Measurements from ENCODE around the gene ZNF846. TPM values are rescaled to one million over a fixed set of nuclear protein-coding genes. Genes with fewer than 3 reads are reported as not detected.
"Not testable (repeated sequence)": the region's sequence is repeated elsewhere in the genome, so short reads cannot be mapped to it uniquely, and the experiment has no call there.

The ZNF846 gene
- total RNA-seq, 2 donors from 2014 or later = 3.9 to 12.0 TPM

- Mint-ChIP-seq H3K27me3 (no peaks in the 10 kb centered on the region), H3K27ac (peak overlapping the region; percentile 86), H3K4me3 (peak overlapping the region; percentile 92)
These were observed 23.1 kb upstream of the ZNF846 start for GRCh38 chr19:9791552-9792205.

GRCh38 chr19:9791073-9791367, 22.5 kb upstream of the ZNF846 start:
- not testable (repeated sequence) for H3K4me1 Mint-ChIP-seq; H3K36me3 Mint-ChIP-seq (ENCODE audit: low read depth); H3K27me3 Mint-ChIP-seq; ATAC-seq; H3K9me3 ChIP-seq (ENCODE audit: control insufficient read depth, low read length, poor library complexity, severe bottlenecking); DNase-seq
- H3K27ac Mint-ChIP-seq = peak overlapping the region; percentile 86
- H3K4me3 Mint-ChIP-seq = peak overlapping the region; percentile 92

More at GRCh38 chr19:9791552-9792205, 23.1 kb upstream of the ZNF846 start:
- ATAC-seq (peak; percentile 60), DNase-seq (peak; percentile 85 to 95 (median 93))
- no peaks in the 10 kb centered on the region for H3K9me3 ChIP-seq (ENCODE audit: control insufficient read depth, low read length, poor library complexity, severe bottlenecking)
- H3K4me1 Mint-ChIP-seq = peaks cover 10% of the 10 kb centered on the region
- no peaks in the 10 kb centered on the region for H3K36me3 Mint-ChIP-seq (ENCODE audit: low read depth)

DNA sequence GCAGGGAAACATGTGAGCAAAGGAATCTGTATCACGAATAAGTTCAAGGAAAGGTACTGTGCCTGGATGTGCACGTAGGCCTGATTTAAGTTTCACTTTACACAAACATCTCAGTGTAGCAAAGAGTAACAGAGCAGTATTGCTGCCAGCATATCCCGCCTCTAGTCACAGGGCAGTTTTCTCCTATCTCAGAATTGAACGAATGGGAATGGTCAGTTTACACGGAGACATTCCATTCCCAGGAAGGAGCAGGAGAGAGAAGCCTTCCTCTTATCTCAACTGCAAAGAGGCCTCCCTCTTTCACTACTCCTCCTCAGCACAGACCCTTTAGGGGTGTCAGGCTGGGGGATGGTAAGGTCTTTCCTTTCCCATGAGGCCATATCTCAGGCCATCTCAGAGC, 21.0 kb upstream of the ZNF846 start:
- not testable (repeated sequence) for H3K9me3 ChIP-seq (ENCODE audit: control insufficient read depth, low read length, poor library complexity, severe bottlenecking); DNase-seq; H3K27me3 Mint-ChIP-seq; ATAC-seq; H3K36me3 Mint-ChIP-seq (ENCODE audit: low read depth); H3K4me3 Mint-ChIP-seq
- Mint-ChIP-seq H3K27ac (peak overlapping the region; percentile 86), H3K4me1 (peaks cover 10% of the 10 kb centered on the region)

DNA sequence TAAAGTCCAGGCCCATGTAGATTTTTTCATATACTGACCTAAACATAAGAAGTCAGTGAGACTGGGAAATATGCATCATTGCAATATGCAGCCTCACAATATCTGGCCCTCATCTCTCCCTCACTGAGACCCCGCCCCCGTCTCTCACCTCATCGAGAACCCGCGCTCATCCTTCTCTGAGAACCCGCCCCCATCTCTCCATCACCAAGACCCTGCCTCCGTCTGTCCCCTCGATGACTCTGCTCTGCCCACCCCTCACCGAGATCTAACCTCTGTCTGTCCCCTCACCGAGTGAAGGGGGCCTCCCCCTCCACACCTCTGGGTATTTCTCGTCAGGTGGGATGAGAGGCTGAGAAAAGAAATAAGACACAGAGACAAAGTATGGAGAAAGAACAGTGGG, 20.5 kb upstream of the ZNF846 start:
- H3K27ac Mint-ChIP-seq = peak overlapping the region; percentile 86
- no peaks in the 10 kb centered on the region for H3K36me3 Mint-ChIP-seq (ENCODE audit: low read depth)
- H3K4me3 Mint-ChIP-seq = no peak overlapping the region
- no peaks in the 10 kb centered on the region for H3K9me3 ChIP-seq (ENCODE audit: control insufficient read depth, low read length, poor library complexity, severe bottlenecking)
- no peak for ATAC-seq
- no peak for DNase-seq
- H3K27me3 Mint-ChIP-seq = no peaks in the 10 kb centered on the region
- peaks cover 11% of the 10 kb centered on the region for H3K4me1 Mint-ChIP-seq

DNA sequence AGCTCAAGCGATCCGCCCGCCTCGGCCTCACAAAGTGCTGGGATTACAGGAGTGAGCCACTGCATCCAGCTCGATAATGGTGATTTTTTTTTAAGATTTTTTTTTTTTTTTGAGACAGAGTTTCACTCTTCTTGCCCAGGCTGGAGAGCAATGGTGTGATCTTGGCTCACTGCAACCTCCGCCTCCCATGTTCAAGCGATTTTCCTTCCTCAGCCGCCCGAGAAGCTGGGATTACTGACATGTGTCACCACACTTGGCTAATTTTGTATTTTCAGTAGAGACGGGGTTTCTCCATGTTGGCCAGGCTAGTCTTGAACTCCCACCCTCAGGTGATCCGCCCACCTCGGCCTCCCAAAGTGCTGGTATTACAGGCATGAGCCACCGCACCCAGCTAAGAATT, 20.1 kb upstream of the ZNF846 start:
- not testable (repeated sequence) for DNase-seq; H3K9me3 ChIP-seq (ENCODE audit: control insufficient read depth, low read length, poor library complexity, severe bottlenecking); H3K4me3 Mint-ChIP-seq; H3K36me3 Mint-ChIP-seq (ENCODE audit: low read depth); H3K27me3 Mint-ChIP-seq; ATAC-seq; H3K27ac Mint-ChIP-seq
- peaks cover 11% of the 10 kb centered on the region for H3K4me1 Mint-ChIP-seq

- no peaks in the 10 kb centered on the region for H3K36me3 Mint-ChIP-seq (ENCODE audit: low read depth)
- DNase-seq = no peak
- peaks cover 11% of the 10 kb centered on the region for H3K4me1 Mint-ChIP-seq
- no peak for ATAC-seq
- H3K27me3 Mint-ChIP-seq = no peaks in the 10 kb centered on the region
- no peaks in the 10 kb centered on the region for H3K9me3 ChIP-seq (ENCODE audit: control insufficient read depth, low read length, poor library complexity, severe bottlenecking)
- H3K27ac Mint-ChIP-seq = no peak overlapping the region
- H3K4me3 Mint-ChIP-seq = peak overlapping the region; percentile 92
These were observed 18.3 kb upstream of the ZNF846 start for GRCh38 chr19:9786819-9787218.

DNA sequence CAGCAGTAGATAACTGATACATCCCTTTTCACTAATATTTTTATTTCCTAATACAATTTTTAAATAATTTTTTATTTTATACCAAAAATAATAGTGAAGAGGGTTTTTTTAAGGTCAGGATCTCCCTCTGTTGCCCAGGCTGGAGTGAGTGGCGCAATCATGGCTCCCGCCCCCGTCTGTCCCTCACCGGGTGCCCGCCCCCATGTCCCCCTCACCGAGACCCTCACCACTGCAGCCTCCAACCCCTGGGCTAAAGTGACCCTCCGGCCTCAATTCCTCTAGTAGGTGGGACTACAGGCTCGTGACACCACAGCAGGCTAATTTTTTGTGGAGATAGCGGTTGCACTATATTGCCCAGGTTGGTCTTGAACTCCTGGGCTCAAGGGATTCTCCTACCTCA, 17.8 kb upstream of the ZNF846 start:
- Mint-ChIP-seq H3K36me3 (ENCODE audit: low read depth) (no peaks in the 10 kb centered on the region), H3K4me3 (peak overlapping the region; percentile 92), H3K4me1 (peaks cover 9% of the 10 kb centered on the region), H3K27ac (peak overlapping the region; percentile 94), H3K27me3 (no peaks in the 10 kb centered on the region)
- no peaks in the 10 kb centered on the region for H3K9me3 ChIP-seq (ENCODE audit: control insufficient read depth, low read length, poor library complexity, severe bottlenecking)
- DNase-seq = no peak
- no peak for ATAC-seq

- ATAC-seq (peak; percentile 86), DNase-seq (peak; percentile 86 to 95 (median 94))
- Mint-ChIP-seq H3K4me1 (peaks cover 9% of the 10 kb centered on the region), H3K4me3 (peak overlapping the region; percentile 92), H3K27me3 (no peaks in the 10 kb centered on the region), H3K36me3 (ENCODE audit: low read depth) (no peaks in the 10 kb centered on the region), H3K27ac (peak overlapping the region; percentile 94)
- H3K9me3 ChIP-seq (ENCODE audit: control insufficient read depth, low read length, poor library complexity, severe bottlenecking) = no peaks in the 10 kb centered on the region
These were observed 17.1 kb upstream of the ZNF846 start for GRCh38 chr19:9785367-9786331.

DNA sequence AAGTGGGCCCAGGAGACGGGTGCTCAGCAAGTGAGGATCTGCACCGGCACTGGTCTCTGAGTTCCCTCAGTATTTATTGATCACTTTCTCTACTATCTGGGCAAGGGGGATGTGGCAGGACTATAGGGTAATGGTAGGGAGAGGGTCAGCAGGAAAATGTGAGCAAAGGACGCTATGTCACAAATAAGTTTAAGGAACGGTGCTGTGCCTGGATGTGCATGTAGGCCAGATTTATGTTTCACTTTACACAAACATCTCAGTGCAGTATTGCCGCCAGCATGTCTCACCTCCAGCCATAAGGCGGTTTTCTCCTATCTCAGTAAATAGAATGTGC, 15.6 kb upstream of the ZNF846 start:
- H3K9me3 ChIP-seq (ENCODE audit: control insufficient read depth, low read length, poor library complexity, severe bottlenecking); H3K27me3 Mint-ChIP-seq; H3K36me3 Mint-ChIP-seq (ENCODE audit: low read depth); H3K4me1 Mint-ChIP-seq; H3K4me3 Mint-ChIP-seq; DNase-seq; ATAC-seq: not testable (repeated sequence)
- H3K27ac Mint-ChIP-seq = peak overlapping the region; percentile 94

DNA sequence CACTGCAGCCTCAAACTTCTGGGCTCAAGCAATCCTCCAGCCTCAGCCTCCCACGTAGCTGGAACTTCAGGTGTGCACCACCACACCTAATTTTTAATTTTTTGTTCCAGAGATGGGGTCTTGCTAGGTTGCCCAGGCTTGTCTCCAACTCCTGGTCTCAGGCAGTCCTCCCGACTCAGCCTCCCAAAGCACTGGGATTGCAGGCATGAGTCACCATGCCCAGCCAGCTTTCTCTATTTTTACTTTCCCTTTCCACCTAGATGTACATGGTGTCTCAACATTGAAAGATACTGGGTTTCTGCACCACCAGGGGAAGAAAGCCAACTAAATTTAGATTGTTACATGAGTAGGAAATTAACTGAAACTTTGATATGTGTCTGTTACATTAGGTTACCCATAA, 13.8 kb upstream of the ZNF846 start:
- Mint-ChIP-seq H3K27ac (no peak overlapping the region), H3K4me1 (peaks cover 5% of the 10 kb centered on the region), H3K4me3 (no peak overlapping the region), H3K27me3 (no peaks in the 10 kb centered on the region), H3K36me3 (ENCODE audit: low read depth) (no peaks in the 10 kb centered on the region)
- DNase-seq = no peak
- ATAC-seq = no peak
- H3K9me3 ChIP-seq (ENCODE audit: control insufficient read depth, low read length, poor library complexity, severe bottlenecking) = no peaks in the 10 kb centered on the region

- peaks cover 22% of the 10 kb centered on the region for H3K9me3 ChIP-seq (ENCODE audit: control insufficient read depth, low read length, poor library complexity, severe bottlenecking)
- DNase-seq (no peak), ATAC-seq (no peak)
- no peaks in the 10 kb centered on the region for H3K36me3 Mint-ChIP-seq (ENCODE audit: low read depth)
- H3K27ac Mint-ChIP-seq = no peak overlapping the region
- no peak overlapping the region for H3K4me3 Mint-ChIP-seq
- H3K4me1 Mint-ChIP-seq = no peaks in the 10 kb centered on the region
- H3K27me3 Mint-ChIP-seq = no peaks in the 10 kb centered on the region
These were observed 10.7 kb downstream of the ZNF846 start for GRCh38 chr19:9757544-9758501.

GRCh38 chr19:9752701-9753443, 15.7 kb downstream of the ZNF846 start:
- no peak for ATAC-seq

More at GRCh38 chr19:9752701-9753443, 15.7 kb downstream of the ZNF846 start:
- DNase-seq = no peak
- no peaks in the 10 kb centered on the region for H3K36me3 Mint-ChIP-seq (ENCODE audit: low read depth)
- H3K4me3 Mint-ChIP-seq = no peak overlapping the region
- peaks cover 11% of the 10 kb centered on the region for H3K9me3 ChIP-seq (ENCODE audit: control insufficient read depth, low read length, poor library complexity, severe bottlenecking)
- no peak overlapping the region for H3K27ac Mint-ChIP-seq
- H3K4me1 Mint-ChIP-seq = no peaks in the 10 kb centered on the region
- no peaks in the 10 kb centered on the region for H3K27me3 Mint-ChIP-seq
